ENCODE measurements around the gene AKIRIN2.

Gene AKIRIN2

GRCh38 chr6:87654875-87655454 is 47.1 kb downstream of the AKIRIN2 start:
- no peak for DNase-seq
- Mint-ChIP-seq H3K4me1 (no peaks in the 10 kb centered on the region), H3K4me3 (no peak overlapping the region), H3K27me3 (ENCODE audit: low read depth, poor library complexity) (no peaks in the 10 kb centered on the region), H3K9me3 (no peaks in the 10 kb centered on the region), H3K27ac (no peak overlapping the region), H3K36me3 (ENCODE audit: low read depth) (peaks cover 76% of the 10 kb centered on the region)
- no peak for TF ChIP-seq CTCF (IDR thresholded peaks at IDR 0.05)

GRCh38 chr6:87654122-87654521 is 47.9 kb downstream of the AKIRIN2 start:
- Mint-ChIP-seq H3K9me3 (no peaks in the 10 kb centered on the region), H3K36me3 (ENCODE audit: low read depth) (peaks cover 71% of the 10 kb centered on the region), H3K4me1 (no peaks in the 10 kb centered on the region), H3K27ac (no peak overlapping the region), H3K27me3 (ENCODE audit: low read depth, poor library complexity) (no peaks in the 10 kb centered on the region), H3K4me3 (no peak overlapping the region)
- no peak for TF ChIP-seq CTCF (IDR thresholded peaks at IDR 0.05)
- no peak for DNase-seq

GRCh38 chr6:87653074-87653962 is 48.7 kb downstream of the AKIRIN2 start:
- DNase-seq: no peak
- Mint-ChIP-seq H3K4me1 (no peaks in the 10 kb centered on the region), H3K27me3 (ENCODE audit: low read depth, poor library complexity) (no peaks in the 10 kb centered on the region), H3K9me3 (no peaks in the 10 kb centered on the region), H3K27ac (no peak overlapping the region), H3K4me3 (no peak overlapping the region), H3K36me3 (ENCODE audit: low read depth) (peaks cover 66% of the 10 kb centered on the region)
- TF ChIP-seq CTCF (IDR thresholded peaks at IDR 0.05): no peak

GRCh38 chr6:87645080-87645479 is 57.0 kb downstream of the AKIRIN2 start:
- no peak for TF ChIP-seq CTCF (IDR thresholded peaks at IDR 0.05)
- H3K36me3 Mint-ChIP-seq (ENCODE audit: low read depth): peaks cover 25% of the 10 kb centered on the region
- H3K4me3 Mint-ChIP-seq: no peak overlapping the region
- no peaks in the 10 kb centered on the region for H3K27me3 Mint-ChIP-seq (ENCODE audit: low read depth, poor library complexity)
- H3K4me1 Mint-ChIP-seq: no peaks in the 10 kb centered on the region
- H3K27ac Mint-ChIP-seq: no peak overlapping the region
- no peaks in the 10 kb centered on the region for H3K9me3 Mint-ChIP-seq
- no peak for DNase-seq

GRCh38 chr6:87641065-87641692 is 60.9 kb downstream of the AKIRIN2 start:
- Mint-ChIP-seq H3K27me3 (ENCODE audit: low read depth, poor library complexity) (no peaks in the 10 kb centered on the region), H3K27ac (no peak overlapping the region), H3K4me3 (no peak overlapping the region), H3K4me1 (no peaks in the 10 kb centered on the region), H3K36me3 (ENCODE audit: low read depth) (peaks cover 38% of the 10 kb centered on the region), H3K9me3 (no peaks in the 10 kb centered on the region)
- DNase-seq: no peak
- no peak for TF ChIP-seq CTCF (IDR thresholded peaks at IDR 0.05)
